PC-9 (cell line): Measurements from ENCODE around the gene NUP133.

Experiments
- EZH2 ChIP-seq: fragments of 200-600 bp; sonication (generic); IDR thresholded peaks from 2 replicates; pipeline ENCODE4 v1.8.0; 2017; ENCODE audit warnings: antibody characterized with exemption, low read depth
- TF ChIP-seq, protein P1 (sequence below): fragments of 200-600 bp; sonication (generic); conservative IDR thresholded peaks from 2 replicates; pipeline ENCODE4 v1.6.1; 2017; ENCODE audit warnings: mixed run types, antibody characterized with exemption, mild to moderate bottlenecking, moderate library complexity

DNA sequence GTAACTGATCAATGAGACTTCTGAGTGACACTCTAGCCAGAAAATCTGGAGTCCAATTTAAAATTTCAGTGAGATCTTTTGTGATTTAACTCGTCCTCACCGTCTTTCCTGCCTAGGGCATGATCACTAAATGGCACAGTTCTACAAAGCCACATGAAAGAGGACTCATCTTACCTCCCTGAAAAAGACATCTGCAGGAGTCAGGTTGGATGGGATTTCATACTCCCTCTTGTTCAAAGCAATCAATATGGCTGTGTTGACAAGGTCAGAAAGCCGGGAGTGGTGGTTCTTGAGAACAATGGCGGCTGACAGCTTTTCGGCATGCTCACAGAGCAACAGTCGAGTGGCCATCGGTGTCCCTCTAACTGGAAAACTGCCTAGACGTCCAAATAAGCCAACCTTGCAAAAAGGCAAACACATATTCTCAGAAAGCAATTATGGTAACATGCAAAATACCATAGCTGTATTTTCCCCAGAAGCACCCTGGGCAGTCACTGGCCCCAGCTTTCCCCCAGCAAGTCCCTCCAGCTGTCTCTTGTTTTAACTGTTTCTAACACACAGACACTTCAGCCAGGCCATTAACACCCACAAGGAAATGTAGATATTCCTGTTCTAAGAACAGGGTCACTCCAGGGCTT, 37.6 kb downstream of the NUP133 start:
- TF ChIP-seq, protein P1, sequence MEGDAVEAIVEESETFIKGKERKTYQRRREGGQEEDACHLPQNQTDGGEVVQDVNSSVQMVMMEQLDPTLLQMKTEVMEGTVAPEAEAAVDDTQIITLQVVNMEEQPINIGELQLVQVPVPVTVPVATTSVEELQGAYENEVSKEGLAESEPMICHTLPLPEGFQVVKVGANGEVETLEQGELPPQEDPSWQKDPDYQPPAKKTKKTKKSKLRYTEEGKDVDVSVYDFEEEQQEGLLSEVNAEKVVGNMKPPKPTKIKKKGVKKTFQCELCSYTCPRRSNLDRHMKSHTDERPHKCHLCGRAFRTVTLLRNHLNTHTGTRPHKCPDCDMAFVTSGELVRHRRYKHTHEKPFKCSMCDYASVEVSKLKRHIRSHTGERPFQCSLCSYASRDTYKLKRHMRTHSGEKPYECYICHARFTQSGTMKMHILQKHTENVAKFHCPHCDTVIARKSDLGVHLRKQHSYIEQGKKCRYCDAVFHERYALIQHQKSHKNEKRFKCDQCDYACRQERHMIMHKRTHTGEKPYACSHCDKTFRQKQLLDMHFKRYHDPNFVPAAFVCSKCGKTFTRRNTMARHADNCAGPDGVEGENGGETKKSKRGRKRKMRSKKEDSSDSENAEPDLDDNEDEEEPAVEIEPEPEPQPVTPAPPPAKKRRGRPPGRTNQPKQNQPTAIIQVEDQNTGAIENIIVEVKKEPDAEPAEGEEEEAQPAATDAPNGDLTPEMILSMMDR = no peak
- no peak for TF ChIP-seq EZH2
